ENCODE data around the gene TAF1B. TPM values are rescaled to one million over a fixed set of nuclear protein-coding genes. Genes with fewer than 3 reads are reported as not detected.
A peak's percentile ranks its signal among the peaks of the same experiment; 100 is the strongest.

TAF1B gene
- 22.9 TPM for total RNA-seq
- long read RNA-seq, transcript TAF1B-201 (15 exons, 2,387 nt), result major isoform, 16 of 26 reads
- long read RNA-seq, partial matches to known transcripts, result 6 of 26 reads
- long read RNA-seq, other reads (novel, unspliced or antisense), result 3 of 26 reads

GRCh38 chr2:9843229-9844035 lies at the start of gene TAF1B:
Gene TAF1B (plus strand): TSS chr2:9843474. CDS start chr2:9843542, 68 bp downstream.
- Histone ChIP-seq H3K4me3 (peak within 1 kb of the TSS; percentile 73), H3K27me3 (ENCODE audit: low read depth) (no peaks in the 10 kb centered on the region), H3K4me1 (peaks cover 24% of the 10 kb centered on the region), H3K27ac (peak within 1 kb of the TSS; percentile 88), H3K36me3 (peaks cover 26% of the 10 kb centered on the region), H3K9me3 (no peaks in the 10 kb centered on the region)
- TF ChIP-seq CTCF (IDR thresholded peaks at IDR 0.05), result peak; percentile 42
- intact Hi-C loops (cut with DNase I), result no loop called here
- ATAC-seq (peak; percentile 97 to 98), DNase-seq (peak; percentile 91)

- DNase-seq (peak; percentile 35), ATAC-seq (no peak)
- Histone ChIP-seq H3K4me3 (no peak overlapping the region), H3K4me1 (peaks cover 4% of the 10 kb centered on the region), H3K27ac (no peak overlapping the region), H3K27me3 (ENCODE audit: low read depth) (no peaks in the 10 kb centered on the region), H3K36me3 (no peaks in the 10 kb centered on the region), H3K9me3 (no peaks in the 10 kb centered on the region)
- no peak for TF ChIP-seq CTCF (IDR thresholded peaks at IDR 0.05)
- intact Hi-C loops (cut with DNase I), result no loop called here
Observed at GRCh38 chr2:9793918-9794717, 49.2 kb upstream of the TAF1B start.

- peaks cover 13% of the 10 kb centered on the region for H3K4me1 ChIP-seq
- no peak for TF ChIP-seq CTCF (IDR thresholded peaks at IDR 0.05)
- ATAC-seq (no peak), DNase-seq (no peak)
- intact Hi-C loops (cut with DNase I), result no loop called here
- H3K4me3 ChIP-seq, result no peak overlapping the region
- no peak overlapping the region for H3K27ac ChIP-seq
- H3K36me3 ChIP-seq, result no peaks in the 10 kb centered on the region
- no peaks in the 10 kb centered on the region for H3K27me3 ChIP-seq (ENCODE audit: low read depth)
- no peaks in the 10 kb centered on the region for H3K9me3 ChIP-seq
Observed at GRCh38 chr2:9795071-9795470, 48.2 kb upstream of the TAF1B start.

GRCh38 chr2:9796056-9797010 lies 46.9 kb upstream of the TAF1B start:
- no peak for ATAC-seq
- Histone ChIP-seq H3K36me3 (no peaks in the 10 kb centered on the region), H3K27me3 (ENCODE audit: low read depth) (no peaks in the 10 kb centered on the region), H3K27ac (no peak overlapping the region), H3K4me1 (peaks cover 26% of the 10 kb centered on the region), H3K4me3 (no peak overlapping the region), H3K9me3 (no peaks in the 10 kb centered on the region)
- no peak for TF ChIP-seq CTCF (IDR thresholded peaks at IDR 0.05)
- intact Hi-C loops (cut with DNase I), result no loop called here
- DNase-seq, result no peak

GRCh38 chr2:9797086-9797485 lies 46.2 kb upstream of the TAF1B start:
- H3K4me1 ChIP-seq, result peaks cover 32% of the 10 kb centered on the region
- TF ChIP-seq CTCF (IDR thresholded peaks at IDR 0.05), result no peak
- ATAC-seq, result no peak
- intact Hi-C loops (cut with DNase I), result no loop called here
- H3K9me3 ChIP-seq, result no peaks in the 10 kb centered on the region
- no peak overlapping the region for H3K4me3 ChIP-seq
- H3K36me3 ChIP-seq, result no peaks in the 10 kb centered on the region
- H3K27ac ChIP-seq, result no peak overlapping the region
- DNase-seq, result no peak
- H3K27me3 ChIP-seq (ENCODE audit: low read depth), result no peaks in the 10 kb centered on the region
